ENCODE data around the gene DSTN.

GRCh38 chr20:17565169-17565845 is 4.6 kb upstream of the DSTN start:
- TF ChIP-seq, protein P1, sequence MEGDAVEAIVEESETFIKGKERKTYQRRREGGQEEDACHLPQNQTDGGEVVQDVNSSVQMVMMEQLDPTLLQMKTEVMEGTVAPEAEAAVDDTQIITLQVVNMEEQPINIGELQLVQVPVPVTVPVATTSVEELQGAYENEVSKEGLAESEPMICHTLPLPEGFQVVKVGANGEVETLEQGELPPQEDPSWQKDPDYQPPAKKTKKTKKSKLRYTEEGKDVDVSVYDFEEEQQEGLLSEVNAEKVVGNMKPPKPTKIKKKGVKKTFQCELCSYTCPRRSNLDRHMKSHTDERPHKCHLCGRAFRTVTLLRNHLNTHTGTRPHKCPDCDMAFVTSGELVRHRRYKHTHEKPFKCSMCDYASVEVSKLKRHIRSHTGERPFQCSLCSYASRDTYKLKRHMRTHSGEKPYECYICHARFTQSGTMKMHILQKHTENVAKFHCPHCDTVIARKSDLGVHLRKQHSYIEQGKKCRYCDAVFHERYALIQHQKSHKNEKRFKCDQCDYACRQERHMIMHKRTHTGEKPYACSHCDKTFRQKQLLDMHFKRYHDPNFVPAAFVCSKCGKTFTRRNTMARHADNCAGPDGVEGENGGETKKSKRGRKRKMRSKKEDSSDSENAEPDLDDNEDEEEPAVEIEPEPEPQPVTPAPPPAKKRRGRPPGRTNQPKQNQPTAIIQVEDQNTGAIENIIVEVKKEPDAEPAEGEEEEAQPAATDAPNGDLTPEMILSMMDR (IDR thresholded peaks at IDR 0.05), result no peak
- no peak for TF ChIP-seq POLR2A (IDR thresholded peaks at IDR 0.05)

Measured in esophagus squamous epithelium (tissue), 4 donors.